Stimulated activated CD4-positive, alpha-beta T cell treated with anti-CD3 and anti-CD28 coated beads, Interleukin-15, amount 100 ng/mL, for 48 hours (primary cell): Measurements from ENCODE around the gene CKS1B.
"Not testable (repeated sequence)": the region's sequence is repeated elsewhere in the genome, so short reads cannot be mapped to it uniquely, and the experiment has no call there.

ENCODE experiments used
- DNase-seq, 2 donors: peaks; one replicate each; pipeline ENCODE4 v3.0.0-alpha.2; 2020; ENCODE audit warnings: low read depth in 2 of 2

The CKS1B gene

DNA sequence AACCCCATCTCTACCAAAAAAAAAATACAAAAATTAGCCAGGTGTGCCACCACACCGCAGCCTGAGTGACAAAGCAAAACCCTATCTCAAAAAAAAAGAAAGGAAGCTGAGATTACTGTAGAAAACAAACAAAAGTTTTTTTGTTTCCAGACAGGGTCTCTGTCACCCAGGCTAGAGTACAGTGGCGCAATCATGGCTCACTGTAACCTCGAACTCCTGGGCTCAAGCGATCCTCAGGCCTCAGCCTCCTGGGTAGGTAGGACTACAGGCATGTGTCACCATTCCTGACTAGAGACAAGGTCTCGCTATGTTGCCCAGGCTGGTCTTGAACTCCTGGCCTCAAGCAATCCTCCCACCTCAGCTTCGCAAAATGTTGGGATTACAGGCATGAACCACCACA lies 10.1 kb upstream of the CKS1B start:
- no peak for DNase-seq

DNA sequence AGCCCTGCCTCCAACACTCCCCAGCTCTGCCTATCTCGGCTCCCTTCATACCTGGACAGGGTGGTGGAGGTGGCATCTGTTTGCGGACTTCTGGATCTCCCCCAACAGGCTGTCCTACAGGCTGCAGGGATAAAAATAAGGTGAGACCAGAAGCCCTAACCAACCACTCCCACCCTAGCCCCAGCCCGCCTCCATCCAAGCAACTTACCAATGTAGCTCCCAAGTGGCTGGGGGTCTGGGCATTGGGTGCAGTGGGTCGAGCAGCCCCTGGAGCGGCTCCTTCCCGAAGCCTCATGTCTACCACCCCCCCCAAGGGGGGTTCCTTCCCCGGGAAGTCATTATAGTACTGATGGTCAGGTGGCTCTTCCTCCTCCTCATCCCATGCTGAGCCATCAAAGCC lies 8.4 kb upstream of the CKS1B start:
- DNase-seq, result no peak

DNA sequence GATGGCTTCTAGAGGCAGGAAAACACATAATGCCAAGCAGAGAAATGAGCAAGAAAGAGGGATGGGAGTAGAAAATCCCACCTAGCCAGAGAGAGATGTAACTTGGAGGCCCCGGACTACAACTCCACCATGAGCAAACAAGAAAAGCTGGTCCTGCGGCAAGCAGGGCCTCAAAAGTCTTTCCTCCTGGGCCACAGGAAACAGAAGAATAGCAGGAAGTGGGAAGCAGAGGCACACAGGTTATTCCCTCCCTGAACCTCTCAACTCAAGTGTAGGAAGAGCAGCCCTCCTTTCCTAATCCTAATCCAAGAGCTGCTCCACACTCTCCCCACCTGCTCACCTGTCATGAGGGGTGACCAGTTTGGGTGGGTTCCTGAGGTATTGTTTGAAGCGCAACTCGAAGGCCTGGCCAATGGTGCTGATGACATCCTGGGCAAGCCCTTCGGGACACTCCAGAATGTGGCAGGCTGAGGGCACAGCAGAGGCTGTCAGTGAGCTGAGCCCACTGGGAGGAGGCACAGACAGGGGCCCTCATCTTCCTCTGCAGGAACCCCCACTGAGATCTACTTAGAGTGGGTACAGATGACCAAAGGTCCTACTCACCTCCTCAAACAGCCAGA lies 7.0 kb upstream of the CKS1B start:
- DNase-seq, result no peak

DNA sequence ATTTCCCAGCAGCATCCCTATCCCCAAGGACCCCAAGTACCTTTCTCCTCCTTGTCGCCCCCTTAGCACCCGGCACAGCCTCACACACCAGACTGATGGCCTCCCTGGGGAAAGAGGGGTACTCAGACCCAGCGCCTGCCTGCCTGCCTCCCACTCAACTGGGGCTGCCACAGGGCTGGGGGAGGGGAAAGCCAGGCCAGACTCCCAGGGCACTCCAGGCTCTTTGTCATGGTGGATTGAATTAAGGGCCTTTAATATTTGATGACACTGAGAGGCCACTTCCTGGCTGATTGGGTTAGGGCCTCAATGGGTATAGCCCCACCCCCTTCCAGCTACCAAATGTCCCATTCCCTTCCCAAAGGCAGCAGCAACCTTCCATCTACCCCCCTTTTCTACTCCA lies 5.8 kb upstream of the CKS1B start:
- no peak for DNase-seq

DNA sequence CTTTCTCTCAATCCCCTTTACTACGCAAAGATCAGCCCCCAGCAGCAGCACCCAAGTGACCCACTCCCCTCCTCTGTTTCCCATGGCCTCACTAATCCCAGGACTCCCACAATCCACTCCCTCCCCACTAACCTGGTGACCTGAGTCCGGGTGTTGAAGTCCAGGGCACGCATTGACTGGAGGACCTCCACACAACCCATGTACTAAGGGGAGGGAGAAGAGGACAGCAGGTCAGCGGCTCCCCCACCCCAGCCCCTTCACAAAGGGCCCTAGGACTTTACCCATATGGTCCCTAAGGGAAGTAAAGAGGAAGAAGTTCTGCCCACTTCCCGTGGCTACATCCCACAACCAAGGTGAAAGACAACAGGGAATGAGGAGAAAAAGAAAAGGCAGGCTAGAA lies 5.2 kb upstream of the CKS1B start:
- no peak for DNase-seq

DNA sequence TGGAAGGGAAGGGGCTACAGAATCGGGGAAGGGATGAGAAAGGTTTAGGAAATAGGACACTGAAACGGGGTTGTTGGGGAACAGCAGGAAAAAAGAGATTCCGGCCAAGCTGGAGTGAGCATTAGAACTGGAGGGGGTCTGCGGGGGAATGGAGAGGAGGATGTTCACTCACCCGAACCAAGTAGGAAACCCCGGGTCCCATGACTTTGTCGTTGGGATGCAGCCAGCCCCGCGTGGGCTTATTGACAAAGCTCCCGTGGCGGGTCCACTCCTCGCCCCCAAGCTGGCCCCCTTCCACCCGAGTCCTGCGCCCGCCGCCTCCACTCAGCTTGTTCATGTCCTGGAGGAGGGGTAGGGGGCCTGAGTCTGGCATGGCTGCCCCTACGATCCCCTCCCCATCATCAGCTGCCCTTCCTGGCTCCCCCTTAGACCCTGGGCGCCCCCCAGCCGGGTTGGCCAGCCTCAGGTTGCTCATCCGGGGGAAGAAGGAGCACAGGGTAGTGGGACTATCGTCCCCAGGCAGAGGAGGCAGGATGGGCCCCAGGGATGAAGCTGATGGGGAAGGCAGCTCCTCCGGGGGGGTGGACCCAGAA lies 4.5 kb upstream of the CKS1B start:
- no peak for DNase-seq

DNA sequence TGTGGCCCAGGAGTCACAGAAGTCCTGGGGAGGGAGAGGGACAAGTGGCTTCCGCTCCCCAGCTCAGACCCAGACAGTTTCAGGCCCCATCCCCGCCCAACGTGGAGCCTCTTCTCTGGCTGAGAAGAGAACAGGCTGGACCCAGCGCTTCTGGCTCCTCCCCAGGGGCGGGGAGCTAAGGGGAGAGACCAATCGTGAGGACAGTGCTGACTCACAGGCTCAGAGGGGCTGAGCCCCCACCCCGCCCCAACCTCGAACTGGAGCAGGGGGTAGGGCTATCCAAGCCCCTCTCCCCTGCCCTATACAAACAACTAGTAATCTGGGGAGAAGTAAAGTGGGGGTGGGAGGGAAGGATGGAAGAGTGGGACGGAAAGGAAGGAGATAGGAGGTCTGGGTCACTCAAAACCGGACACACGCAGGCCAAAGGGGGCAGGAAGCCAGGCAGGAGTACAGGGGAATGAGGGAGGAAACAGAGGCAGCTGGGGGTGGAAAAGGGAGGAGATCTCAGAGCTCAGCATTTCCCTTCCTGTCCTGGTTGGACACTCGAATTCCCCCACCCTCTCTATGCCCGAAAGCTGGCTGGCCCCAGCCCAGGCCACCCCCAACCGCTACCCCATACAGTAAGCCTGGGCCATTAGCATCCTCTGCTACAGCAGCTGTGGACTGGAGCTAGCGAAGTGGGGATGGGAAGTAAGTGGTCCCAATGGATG lies 3.7 kb upstream of the CKS1B start, which contains the start of gene SHC1:
Gene SHC1, minus strand, starts transcription at position 117 of the 710 bp plus-strand sequence. CDS start 221 bp downstream, outside the sequence.
- DNase-seq, result peak in 1 of 2 donors; percentile 31

DNA sequence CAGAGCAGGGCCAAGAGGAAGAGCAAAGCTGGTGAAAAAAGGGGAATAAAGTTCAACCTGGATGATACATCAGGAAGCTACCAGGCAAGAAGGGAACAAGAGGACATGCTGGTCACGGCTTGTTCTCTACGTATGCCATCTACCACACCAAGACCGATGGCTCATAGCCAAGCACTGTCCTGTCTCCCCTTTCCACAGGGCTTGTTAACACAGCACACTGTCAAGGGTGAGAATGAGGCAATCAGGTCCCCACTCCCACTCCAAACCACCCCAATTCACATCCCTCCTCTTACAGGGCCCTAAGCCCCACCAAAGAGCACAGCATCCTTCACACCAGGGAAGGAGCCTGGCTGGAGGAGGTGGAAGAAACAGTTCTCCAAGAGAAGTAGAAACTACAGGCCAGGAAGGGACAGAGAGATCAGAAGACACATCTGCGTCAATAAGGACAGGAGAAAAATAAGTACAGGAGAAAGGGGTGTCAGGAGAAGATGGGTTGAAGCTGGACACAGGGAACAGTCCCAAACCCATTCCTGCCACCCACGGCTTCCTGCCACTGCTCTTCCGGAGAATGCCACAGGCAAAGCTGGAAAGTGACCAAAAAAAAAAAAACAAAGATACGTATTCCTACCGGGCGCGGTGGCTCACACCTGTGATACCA lies 3.0 kb upstream of the CKS1B start:
- DNase-seq, result no peak

DNA sequence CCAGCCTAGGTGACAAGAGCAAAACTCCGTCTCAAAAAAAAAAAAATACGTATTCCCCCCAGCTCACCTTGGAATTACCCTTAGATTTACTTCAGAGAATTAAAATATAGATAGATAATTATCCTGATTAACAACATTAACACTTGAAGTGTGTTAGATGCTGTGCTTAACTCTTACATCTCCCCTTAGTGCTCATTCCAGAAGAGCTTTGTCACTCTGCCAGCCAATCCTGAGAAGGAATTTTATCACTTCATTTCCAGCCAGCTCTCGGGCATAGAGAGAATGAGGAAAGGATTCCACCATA lies 2.3 kb upstream of the CKS1B start:
- no peak for DNase-seq

DNA sequence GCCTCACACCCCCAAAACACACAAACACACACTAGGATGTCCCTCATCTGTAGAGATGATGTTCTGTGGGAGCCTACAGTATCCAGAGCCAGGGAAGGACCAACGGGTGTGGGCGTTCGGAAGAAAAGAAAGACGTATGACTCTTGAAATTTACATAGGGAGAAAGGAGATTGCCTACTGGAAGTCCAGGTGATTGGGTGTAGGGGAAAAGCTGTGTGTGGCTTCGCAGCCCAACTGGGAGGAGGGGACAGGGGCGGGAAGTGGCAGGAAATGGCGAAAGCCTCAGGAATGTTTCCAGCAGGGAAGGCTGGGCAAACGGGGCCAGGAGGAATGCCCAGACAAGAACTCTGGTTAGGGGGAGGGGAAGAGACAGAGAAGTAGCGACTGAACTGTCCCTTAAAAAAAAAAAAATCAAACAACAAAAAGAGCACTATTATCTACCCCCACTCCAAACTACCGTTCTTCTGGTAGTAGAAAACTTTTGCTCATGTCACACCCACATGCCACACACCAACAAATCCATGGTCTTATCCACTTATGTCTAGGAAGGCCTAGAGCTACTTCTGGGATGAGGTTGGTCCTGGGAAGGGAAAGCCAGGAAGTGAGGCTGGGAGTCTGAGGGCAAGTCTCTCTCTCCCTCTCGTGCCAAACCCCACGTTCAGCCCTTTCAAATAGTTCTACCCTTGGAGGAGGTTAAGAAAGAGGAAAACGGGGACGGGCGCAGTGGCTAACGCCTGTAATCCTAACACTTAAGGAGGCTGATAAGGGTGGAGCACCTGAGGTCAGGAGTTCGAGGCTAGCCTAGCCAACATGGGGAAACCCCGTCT lies 1.8 kb upstream of the CKS1B start:
- DNase-seq, result no peak

DNA sequence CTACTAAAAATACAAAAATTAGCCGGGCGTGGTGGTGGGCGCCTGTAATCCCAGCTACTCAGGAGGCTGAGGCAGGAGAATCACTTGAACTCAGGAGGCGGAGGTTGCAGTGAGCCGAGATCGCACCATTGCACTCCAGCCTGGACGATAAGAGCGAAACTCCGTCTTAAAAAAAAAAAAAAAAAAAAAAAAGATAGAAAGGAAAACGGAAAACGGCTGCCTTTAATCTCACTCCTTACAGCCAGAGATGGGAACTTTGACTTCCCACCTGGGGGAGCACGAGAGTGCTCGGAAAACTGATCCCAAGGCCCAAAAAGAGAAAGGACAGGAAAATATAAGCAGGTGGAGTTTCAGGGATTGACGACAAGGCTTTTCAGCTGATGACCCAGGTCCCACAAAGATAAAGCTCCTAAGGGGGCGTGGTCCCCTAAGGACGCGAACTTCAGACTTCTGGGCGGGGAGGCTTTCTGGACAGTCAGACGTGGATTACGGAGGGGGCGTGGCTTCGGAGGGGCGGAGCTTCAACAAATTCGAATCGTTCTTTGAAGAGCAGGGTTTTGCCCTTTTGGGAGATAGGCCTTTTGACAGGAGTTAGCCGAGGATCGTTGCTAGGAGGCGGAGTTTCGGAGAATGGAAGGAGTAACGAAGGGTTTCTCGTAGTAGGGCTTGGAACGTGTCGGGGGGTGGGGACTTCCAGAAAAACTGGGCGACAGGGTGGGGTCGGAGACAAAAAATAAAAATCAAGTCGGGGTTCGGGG lies 958 bp upstream of the CKS1B start:
- peak; percentile 92 to 95 for DNase-seq

DNA sequence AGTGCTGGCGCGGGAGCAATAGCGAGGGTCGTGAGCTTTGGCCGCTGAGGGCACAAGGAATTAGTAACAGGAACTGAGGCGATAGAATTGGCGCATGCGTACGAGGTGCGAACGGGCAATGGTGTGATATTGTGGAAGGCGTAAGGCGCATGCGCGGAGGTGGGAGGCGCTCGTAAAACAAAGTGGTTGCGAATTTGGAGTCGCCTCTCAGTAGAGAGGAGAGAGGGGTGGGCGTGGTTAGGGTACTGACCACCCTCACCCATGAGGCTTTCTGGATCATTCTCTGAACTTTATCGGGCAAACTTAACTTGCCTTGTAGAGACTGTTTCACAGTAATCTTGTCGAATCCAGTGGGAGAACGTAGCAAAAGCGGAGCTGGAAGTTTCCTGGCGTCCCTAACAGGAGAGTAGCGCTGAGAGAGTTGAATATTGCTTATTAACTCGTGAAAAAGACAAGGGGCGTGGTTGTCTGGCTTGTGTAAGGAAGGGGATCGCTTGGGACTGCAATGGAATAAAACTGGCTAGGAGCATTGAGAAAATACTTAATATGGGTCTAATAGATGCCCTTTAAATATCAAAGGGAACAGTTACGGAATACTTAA lies 427 bp downstream of the CKS1B start:
- peak; percentile 89 to 93 for DNase-seq

DNA sequence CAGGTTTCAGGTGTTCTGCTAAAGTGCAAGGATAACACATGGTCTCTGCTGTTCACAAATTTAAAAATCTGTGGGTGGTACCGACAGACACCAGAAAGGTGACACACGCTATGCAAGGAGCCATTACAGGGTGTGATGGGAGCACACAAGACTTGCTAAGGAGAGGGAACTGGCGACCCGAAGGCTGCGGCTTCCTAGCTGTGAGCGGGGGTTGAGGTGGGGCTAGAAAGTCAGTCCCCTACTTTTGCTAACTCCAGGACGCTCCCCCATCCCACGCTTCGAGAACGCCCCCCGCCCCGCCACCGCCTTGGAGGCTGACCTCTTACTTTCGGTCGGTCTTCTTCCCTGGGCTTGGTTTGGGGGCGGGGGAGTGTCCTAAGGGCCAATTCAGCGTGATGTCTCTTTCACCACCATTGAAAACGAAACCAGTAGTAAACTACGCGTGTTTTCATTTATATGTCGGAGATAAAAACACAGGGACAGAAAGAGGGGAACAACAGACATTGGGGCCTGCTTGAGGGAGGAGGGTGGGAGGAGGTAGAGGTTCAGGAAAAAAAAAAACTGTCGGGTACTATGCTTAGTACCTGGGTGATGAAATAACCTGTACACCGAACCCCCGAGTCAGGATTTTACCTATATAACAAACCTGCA lies 1.1 kb downstream of the CKS1B start:
- peak in 1 of 2 donors; percentile 48 for DNase-seq

DNA sequence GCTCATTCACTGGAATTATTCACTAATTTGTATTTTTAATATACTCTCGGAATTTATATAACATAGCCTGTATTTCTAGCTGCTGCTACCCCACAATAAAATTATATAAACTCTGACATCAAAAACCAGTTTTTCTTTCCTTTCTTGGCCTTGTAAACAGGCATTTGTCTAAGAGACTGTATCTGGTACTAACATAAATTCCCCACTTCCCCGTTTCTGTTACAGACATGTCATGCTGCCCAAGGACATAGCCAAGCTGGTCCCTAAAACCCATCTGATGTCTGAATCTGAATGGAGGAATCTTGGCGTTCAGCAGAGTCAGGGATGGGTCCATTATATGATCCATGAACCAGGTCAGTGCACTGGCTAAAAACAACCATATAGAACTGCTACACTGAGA lies 3.3 kb downstream of the CKS1B start:
- not testable (repeated sequence) for DNase-seq

DNA sequence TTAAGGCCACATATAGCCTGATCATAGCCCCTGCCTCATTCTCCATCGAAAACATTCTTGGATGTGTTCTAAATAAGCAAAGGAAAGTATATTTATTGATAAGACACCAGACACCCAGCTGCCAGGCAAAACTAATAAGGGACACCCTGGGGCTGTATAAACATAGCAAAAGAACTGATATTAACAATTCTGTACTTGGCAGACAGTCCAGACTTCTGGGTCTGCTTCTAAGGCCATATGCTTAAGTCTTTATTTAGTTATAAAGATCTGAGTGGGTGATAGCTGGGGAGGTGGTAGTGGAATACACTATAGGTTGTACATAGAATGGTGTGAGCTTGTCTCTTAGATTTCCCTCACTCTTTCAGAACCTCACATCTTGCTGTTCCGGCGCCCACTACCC lies 3.9 kb downstream of the CKS1B start:
- DNase-seq, result no peak

DNA sequence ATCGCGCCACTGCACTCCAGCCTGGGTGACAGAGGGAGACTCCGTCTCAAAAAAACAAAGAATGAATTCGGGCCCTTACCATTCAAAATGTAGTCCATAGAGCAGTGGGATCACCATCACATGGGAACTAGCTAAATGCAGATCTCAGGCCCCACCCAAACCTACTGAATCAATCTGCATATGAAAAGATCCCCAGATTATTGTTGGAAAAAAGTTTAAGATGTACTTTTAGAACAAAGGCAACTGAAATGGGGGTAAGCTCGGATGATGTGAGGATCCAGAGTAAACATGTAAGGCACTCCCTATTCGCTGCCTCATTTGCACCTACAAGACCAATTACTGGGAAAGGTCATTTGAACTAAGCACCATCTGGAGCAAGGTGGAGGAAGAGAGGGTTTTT lies 7.9 kb downstream of the CKS1B start:
- no peak for DNase-seq

DNA sequence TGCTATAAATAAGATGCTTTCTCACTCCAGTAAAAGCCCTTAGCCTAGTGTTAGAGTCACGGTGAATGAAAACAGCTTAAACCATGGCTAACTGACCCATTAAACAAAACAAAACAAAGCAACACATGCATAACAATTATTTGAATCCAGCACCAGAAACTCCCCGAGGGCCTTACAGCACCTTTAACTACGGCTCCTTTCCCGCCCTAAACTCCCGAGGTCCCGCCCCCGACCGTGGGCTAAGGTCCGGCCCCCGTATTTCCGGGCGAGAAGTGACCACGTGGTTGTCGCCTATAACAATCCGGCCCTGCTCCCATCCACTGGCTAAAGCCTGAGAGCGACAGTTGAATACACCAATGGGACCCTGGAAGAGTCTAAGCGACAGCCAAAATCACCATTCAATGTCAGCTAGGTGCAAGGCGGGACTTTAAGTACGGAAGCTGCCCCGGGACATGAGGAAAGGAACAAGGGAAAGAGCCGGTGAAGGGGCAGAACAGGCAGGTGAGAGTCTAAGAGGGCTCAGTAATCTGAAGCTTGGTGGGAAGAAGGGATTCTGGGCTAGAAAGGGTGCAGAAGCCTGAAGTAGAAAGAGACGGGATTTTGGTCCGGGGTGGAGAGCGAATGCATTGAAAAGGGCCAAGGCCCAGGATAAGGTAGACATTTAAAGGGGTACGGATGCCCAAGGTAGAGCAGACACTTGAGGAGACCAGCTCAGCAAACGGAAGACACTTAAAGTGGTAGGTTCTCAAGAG lies 8.6 kb downstream of the CKS1B start, which contains the start of gene FLAD1:
Gene FLAD1, plus strand, starts transcription at position 448 of the 752 bp plus-strand sequence. CDS start 351 bp downstream, outside the sequence.
- DNase-seq, result peak; percentile 95 to 97

DNA sequence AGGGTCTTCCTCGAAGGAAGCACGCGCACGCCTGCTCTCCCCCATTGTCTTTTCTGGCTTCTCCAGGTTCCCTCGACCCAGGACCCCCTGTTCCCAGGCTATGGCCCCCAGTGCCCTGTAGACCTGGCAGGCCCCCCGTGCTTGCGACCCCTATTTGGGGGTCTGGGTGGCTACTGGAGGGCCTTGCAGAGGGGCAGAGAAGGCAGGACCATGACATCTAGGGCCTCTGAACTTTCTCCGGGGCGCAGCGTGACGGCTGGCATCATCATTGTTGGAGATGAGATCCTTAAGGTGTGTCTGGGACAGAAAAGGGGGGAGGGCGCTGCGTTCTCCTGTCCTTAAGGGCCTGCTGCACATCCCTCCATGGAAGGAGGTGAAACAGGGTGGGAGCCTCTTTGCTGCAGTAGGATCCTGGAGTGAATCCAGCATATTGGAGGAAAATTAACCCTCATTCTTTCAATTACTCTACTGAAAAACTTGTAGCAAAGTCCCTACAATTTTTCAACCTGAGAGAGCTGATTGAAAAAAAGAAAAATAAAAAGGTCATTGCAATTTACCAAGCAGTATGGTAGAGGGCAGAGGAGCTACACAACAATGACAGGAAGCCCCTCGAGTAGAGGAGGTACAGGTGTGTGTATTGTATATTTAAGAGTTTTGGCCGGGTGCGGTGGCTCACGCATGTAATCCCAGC lies 9.4 kb downstream of the CKS1B start:
- no peak for DNase-seq

DNA sequence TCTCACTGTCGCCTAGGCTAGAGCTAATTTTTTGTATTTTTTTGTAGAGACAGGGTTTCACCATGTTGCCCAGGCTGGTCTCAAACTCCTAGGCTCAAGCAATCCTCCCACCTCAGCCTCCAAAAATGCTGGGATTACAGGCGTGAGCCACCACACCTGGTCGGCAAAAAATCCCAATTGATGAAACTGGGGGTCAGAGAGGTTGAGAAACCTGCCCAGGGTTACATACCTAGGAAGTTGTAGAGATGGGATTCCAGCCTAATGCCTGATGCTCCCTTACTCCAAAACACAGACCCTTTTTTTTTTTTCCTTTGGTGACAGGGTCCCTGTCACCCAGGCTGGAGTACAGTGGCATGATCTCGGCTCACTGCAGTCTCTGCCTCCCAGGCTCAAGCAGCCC lies 12.3 kb downstream of the CKS1B start:
- DNase-seq, result not testable (repeated sequence)
